ENCODE measurements around the gene CLEC3A.
"Not testable (repeated sequence)": the region's sequence is repeated elsewhere in the genome, so short reads cannot be mapped to it uniquely, and the experiment has no call there.

The CLEC3A gene

GRCh38 chr16:78022347-78023060 is at the start of gene CLEC3A:
TSS of gene CLEC3A (plus strand) at chr16:78022548. CDS start at chr16:78022627, 79 bp downstream.
- no peak for TF ChIP-seq ZNF274 (IDR thresholded peaks at IDR 0.05; ENCODE audit: low read depth, low read length)
- H3K4me3 ChIP-seq (ENCODE audit: low read length), result no peak within 1 kb of the TSS

- TF ChIP-seq ZNF274 (IDR thresholded peaks at IDR 0.05; ENCODE audit: low read depth, low read length), result no peak
- H3K4me3 ChIP-seq (ENCODE audit: low read length), result no peak overlapping the region
Observed at GRCh38 chr16:77974883-77975282, 47.5 kb upstream of the CLEC3A start.

GRCh38 chr16:77975942-77976341 is 46.4 kb upstream of the CLEC3A start:
- TF ChIP-seq ZNF274 (IDR thresholded peaks at IDR 0.05; ENCODE audit: low read depth, low read length), result no peak
- no peak overlapping the region for H3K4me3 ChIP-seq (ENCODE audit: low read length)

- no peak overlapping the region for H3K4me3 ChIP-seq (ENCODE audit: low read length)
- TF ChIP-seq ZNF274 (IDR thresholded peaks at IDR 0.05; ENCODE audit: low read depth, low read length), result no peak
Observed at GRCh38 chr16:77977339-77977738, 45.0 kb upstream of the CLEC3A start.

- no peak for TF ChIP-seq ZNF274 (IDR thresholded peaks at IDR 0.05; ENCODE audit: low read depth, low read length)
Observed at GRCh38 chr16:77985111-77985510, 37.2 kb upstream of the CLEC3A start.

GRCh38 chr16:77986011-77986740 is 36.2 kb upstream of the CLEC3A start:
- no peak overlapping the region for H3K4me3 ChIP-seq (ENCODE audit: low read length)
- TF ChIP-seq ZNF274 (IDR thresholded peaks at IDR 0.05; ENCODE audit: low read depth, low read length), result no peak

More at GRCh38 chr16:77985111-77985510, 37.2 kb upstream of the CLEC3A start:
- H3K4me3 ChIP-seq (ENCODE audit: low read length), result no peak overlapping the region

GRCh38 chr16:77987810-77988209 is 34.5 kb upstream of the CLEC3A start:
- no peak for TF ChIP-seq ZNF274 (IDR thresholded peaks at IDR 0.05; ENCODE audit: low read depth, low read length)
- no peak overlapping the region for H3K4me3 ChIP-seq (ENCODE audit: low read length)

- H3K4me3 ChIP-seq (ENCODE audit: low read length), result no peak overlapping the region
- no peak for TF ChIP-seq ZNF274 (IDR thresholded peaks at IDR 0.05; ENCODE audit: low read depth, low read length)
Observed at GRCh38 chr16:77989846-77990245, 32.5 kb upstream of the CLEC3A start.

GRCh38 chr16:77991701-77992100 is 30.6 kb upstream of the CLEC3A start:
- H3K4me3 ChIP-seq (ENCODE audit: low read length), result no peak overlapping the region
- TF ChIP-seq ZNF274 (IDR thresholded peaks at IDR 0.05; ENCODE audit: low read depth, low read length), result no peak

- not testable (repeated sequence) for H3K4me3 ChIP-seq (ENCODE audit: low read length)
Observed at GRCh38 chr16:77992381-77992780, 30.0 kb upstream of the CLEC3A start.

- H3K4me3 ChIP-seq (ENCODE audit: low read length), result no peak overlapping the region
- no peak for TF ChIP-seq ZNF274 (IDR thresholded peaks at IDR 0.05; ENCODE audit: low read depth, low read length)
Observed at GRCh38 chr16:77993111-77993985, 29.0 kb upstream of the CLEC3A start.

GRCh38 chr16:77995843-77996455 is 26.4 kb upstream of the CLEC3A start:
- H3K4me3 ChIP-seq (ENCODE audit: low read length), result no peak overlapping the region
- no peak for TF ChIP-seq ZNF274 (IDR thresholded peaks at IDR 0.05; ENCODE audit: low read depth, low read length)

GRCh38 chr16:77998350-77999023 is 23.9 kb upstream of the CLEC3A start:
- H3K4me3 ChIP-seq (ENCODE audit: low read length), result no peak overlapping the region
- no peak for TF ChIP-seq ZNF274 (IDR thresholded peaks at IDR 0.05; ENCODE audit: low read depth, low read length)
